Mononuclear cell (primary cell): ENCODE results near the gene LGR4. TPM values are rescaled to one million over a fixed set of nuclear protein-coding genes. Genes with fewer than 3 reads are reported as not detected.
"Not testable (repeated sequence)": the region's sequence is repeated elsewhere in the genome, so short reads cannot be mapped to it uniquely, and the experiment has no call there.

Source experiments
- H3K27me3 ChIP-seq: 2 replicates; pipeline ENCODE4 v1.6.0; 2011; ENCODE audit warnings: low read length, control low read depth; ENCODE audit not compliant: insufficient read depth
- H3K4me1 ChIP-seq: 2 replicates; pipeline ENCODE4 v1.5.1; 2011; ENCODE audit warnings: mild to moderate bottlenecking, low read length, control low read depth; ENCODE audit not compliant: insufficient read depth
- H3K4me3 ChIP-seq: 2 replicates; pipeline ENCODE4 v1.5.1; 2011; ENCODE audit warnings: mild to moderate bottlenecking, low read length, moderate library complexity
- H3K9me3 ChIP-seq: 2 replicates; pipeline ENCODE4 v1.5.1; 2011; ENCODE audit warnings: low read depth, mild to moderate bottlenecking, control low read depth, low read length
- total RNA-seq: library from RNA; depleted of rRNA; stranded (reverse); fragments of >200 nt; gene quantifications from one replicate; pipeline ENCODE4 v1.2.3, GENCODE V29; 2012

LGR4 gene
- total RNA-seq, 1 donor, result 2.3 TPM

DNA sequence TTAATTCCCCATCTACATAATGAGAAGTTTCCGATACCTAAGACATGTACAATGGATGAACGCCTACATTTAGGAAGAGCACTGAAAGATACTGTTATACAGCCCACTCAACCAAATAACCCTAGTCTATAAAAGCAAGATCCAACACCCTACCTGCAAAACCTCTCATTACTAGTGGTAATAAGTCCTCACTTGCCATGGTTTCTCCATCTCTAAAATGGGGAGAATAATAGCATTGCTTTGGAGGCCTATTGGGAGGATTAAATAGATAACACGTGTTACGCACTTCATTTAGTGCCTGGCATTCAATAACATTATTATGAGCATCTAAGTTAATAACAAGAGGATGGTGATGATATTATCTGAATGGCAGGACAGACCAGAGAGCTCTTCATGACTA is 16.9 kb downstream of the LGR4 start:
- Histone ChIP-seq H3K9me3 (no peaks in the 10 kb centered on the region), H3K4me3 (no peak overlapping the region), H3K27me3 (no peaks in the 10 kb centered on the region), H3K4me1 (no peaks in the 10 kb centered on the region)

DNA sequence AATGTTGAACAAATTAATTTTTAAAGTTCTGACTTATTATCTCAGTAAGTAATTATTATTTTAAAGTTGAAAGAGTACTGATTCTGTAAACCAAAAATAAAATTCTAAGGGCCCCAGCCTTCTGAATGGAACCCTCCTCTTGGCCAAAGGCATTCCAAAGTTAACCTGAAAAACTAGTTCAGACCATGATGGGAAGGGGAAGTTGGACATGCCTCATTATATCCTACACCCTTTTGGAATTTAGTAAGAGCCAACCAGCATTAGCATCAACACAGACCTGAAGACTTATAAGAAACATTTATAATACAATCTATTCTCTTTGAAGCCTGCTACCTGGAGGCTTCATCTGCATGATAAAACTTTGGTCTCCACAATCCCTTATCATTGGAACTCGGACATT is 18.9 kb downstream of the LGR4 start:
- H3K9me3 ChIP-seq, result no peaks in the 10 kb centered on the region
- H3K4me1 ChIP-seq, result no peaks in the 10 kb centered on the region
- H3K4me3 ChIP-seq, result no peak overlapping the region
- no peaks in the 10 kb centered on the region for H3K27me3 ChIP-seq

DNA sequence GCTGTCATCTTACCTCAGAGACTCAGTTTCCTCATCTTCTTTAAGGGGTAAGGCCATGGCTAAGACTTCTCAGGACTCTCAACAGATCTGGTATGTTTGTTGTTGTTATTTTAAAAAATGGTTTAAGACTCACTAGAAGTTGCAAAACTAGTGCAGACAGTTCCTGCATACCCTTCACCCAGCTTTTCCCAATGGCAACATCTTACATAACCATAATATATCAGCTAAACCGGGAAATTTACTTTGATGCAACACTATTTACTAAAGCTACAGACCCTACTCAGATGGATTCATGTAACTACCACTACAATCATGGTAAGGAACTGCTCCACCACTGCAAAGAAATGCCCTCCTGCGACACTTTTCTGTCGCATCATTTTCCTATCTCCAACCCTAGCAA is 20.4 kb downstream of the LGR4 start:
- Histone ChIP-seq H3K9me3 (no peaks in the 10 kb centered on the region), H3K27me3 (no peaks in the 10 kb centered on the region), H3K4me1 (no peaks in the 10 kb centered on the region), H3K4me3 (no peak overlapping the region)

DNA sequence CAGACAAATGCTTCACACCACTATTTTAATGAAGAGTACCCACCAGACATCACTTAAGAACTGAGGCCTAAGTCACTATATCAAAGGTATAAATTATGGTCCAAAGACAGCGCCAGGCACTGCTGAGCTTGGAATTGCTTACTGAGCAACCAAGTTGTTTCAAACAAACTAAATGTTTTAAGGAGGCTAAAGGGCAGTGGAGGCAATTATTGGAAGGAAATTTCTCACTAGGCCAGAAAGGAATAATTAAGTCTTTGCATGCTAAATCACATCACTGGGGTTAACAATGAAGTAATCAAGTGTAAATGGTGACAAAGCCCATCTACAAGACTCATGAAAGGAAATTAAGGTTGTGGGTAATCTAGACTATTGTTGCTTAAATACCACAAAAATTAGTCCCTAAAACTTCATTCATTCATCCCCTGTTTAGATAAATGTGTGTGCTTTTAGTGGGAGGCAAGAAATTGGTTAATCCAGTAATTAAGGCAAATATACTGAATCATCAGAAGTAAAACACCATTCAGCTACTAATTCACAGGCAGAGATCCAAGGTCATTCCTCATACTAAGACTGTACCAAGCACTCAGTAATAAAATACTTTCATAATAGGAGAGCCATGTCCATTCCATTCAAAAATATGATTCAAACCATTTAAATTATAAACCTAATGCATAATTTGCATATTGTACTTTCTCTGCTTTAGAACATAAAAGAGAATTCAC is 21.2 kb downstream of the LGR4 start:
- no peaks in the 10 kb centered on the region for H3K4me1 ChIP-seq
- no peaks in the 10 kb centered on the region for H3K9me3 ChIP-seq
- H3K4me3 ChIP-seq, result no peak overlapping the region
- no peaks in the 10 kb centered on the region for H3K27me3 ChIP-seq

DNA sequence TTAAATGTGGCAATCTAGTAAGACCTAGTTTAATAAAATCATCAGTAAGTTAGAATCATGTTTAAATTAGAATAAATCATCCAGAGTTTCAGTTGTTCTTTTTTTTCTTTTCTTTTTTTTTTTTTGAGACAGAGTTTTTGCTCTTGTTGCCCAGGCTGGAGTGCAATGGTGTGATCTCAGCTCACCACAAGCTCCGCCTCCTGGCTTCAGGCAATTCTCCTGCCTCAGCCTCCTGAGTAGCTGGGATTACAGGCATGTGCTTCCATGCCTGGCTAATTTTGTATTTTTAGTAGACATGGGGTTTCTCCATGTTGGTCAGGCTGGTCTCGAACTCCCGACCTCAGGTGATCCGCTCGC is 24.4 kb downstream of the LGR4 start:
- not testable (repeated sequence) for H3K4me1 ChIP-seq, H3K4me3 ChIP-seq, H3K9me3 ChIP-seq, H3K27me3 ChIP-seq

DNA sequence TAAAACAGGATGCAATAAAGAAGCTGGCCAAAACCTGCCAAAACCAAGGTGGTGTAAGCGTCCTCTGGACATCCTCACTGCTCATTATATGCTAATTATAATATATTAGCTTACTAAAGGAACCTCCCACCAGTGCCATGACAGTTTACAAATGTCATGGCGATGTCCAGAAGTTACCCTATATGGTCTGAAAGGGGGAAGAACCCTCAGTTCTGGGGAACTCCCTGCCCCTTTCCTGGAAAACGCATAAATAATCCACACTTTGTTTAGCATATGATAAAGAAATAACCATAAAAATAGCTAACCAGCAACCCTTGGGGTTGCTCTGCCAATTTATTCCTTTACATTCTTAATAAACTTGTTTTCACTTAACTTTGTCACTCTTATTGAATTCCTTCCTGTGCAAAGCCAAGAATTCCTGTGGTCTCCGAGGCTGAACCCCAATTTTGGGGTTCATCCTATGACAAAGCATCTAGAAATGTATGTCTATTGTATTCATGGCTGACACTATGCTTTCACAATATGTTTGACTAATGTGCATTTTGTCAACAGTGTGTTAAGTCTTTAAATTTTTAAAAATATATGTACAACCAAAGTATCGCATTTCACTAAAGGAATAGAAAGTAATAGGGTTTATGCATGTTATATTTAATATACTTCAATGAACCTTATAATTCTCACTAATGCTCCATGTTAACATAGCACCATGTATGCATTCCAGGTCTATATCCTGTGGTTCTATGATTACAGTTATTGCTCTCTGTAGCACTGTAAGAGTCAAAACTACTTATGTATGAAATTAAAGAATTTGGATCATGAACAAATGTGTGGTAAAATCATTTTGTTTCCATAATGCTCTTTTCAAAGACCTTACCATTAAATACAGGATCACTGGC is 25.1 kb downstream of the LGR4 start:
- H3K4me3 ChIP-seq, result no peak overlapping the region
- H3K4me1 ChIP-seq, result no peaks in the 10 kb centered on the region
- no peaks in the 10 kb centered on the region for H3K9me3 ChIP-seq
- no peaks in the 10 kb centered on the region for H3K27me3 ChIP-seq

DNA sequence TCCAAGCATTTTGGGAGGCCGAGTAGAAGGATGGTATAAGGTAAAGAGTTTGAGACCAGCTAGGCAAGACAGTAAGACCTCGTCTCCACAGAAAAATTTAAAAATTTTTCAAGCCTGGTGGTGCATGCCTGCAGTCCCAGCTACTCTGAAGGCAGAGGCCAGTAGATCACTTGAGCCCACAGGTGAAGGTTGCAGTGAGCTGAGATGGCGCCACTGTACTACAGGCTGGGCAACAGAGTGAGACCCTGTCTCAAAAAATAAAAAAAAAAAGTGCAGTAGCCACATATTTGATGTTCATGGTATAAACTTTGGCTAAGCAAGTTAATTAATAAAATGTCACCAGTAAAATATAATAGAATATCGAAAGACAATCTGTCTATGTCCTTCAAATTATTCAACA is 27.0 kb downstream of the LGR4 start:
- Histone ChIP-seq H3K27me3 (no peaks in the 10 kb centered on the region), H3K4me1 (no peaks in the 10 kb centered on the region), H3K4me3 (no peak overlapping the region), H3K9me3 (no peaks in the 10 kb centered on the region)

DNA sequence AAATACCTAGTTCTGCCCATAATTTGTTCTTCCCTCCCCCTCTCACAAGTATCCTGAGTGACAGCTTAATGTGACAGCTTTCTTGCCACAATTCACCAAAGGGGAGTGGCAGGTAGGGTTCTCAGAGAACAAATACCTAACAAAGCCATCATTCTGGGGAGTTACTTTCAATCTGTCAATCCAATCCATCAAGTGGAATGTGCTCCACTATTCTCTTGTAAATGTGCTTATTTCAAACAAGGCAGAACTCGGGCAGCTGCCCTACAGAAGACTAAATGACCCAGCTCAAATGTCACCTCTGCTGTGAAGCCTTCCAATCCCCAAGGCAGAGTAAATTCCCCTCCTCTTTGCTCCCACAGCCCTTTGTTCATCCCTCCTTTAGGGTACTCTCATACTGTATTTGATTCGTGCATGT is 27.8 kb downstream of the LGR4 start:
- no peak overlapping the region for H3K4me3 ChIP-seq
- H3K4me1 ChIP-seq, result no peaks in the 10 kb centered on the region
- no peaks in the 10 kb centered on the region for H3K9me3 ChIP-seq
- H3K27me3 ChIP-seq, result no peaks in the 10 kb centered on the region

DNA sequence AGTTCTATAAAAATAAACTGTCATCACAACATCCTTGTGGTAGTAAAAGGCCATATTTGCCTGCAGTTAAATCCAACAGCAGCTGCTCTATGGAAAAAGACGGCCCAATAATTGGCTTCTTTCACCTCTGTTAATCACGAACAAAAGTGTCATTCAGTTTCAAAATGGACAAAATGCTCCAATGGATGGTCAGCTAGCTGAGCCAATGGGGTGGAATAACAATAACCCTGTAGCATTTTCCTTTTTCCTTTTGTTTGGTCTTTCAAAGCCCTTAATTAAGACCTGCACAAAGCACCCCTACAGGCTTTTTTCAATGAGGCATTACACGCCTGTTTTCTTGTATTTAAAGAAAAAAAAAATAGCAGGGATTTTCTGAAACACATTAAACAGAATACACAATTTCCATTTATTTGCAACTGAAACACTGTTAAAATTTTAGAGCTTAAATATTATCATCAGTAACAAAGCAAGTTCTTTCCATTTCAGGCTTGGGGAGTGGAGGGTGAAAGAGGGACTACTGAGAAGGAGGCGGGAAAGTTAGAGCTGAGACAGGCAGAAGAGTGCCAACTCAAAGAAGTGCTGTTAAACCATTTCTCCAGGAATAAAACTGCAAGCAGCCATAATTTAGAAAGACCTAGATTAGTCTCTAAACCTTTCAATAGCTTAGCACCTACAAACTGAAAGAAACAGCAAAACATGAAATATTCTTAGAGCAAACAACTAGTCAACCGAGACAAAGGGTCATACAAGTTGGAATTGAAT is 28.7 kb downstream of the LGR4 start:
- H3K27me3 ChIP-seq, result no peaks in the 10 kb centered on the region
- no peaks in the 10 kb centered on the region for H3K9me3 ChIP-seq
- H3K4me1 ChIP-seq, result no peaks in the 10 kb centered on the region
- H3K4me3 ChIP-seq, result no peak overlapping the region

DNA sequence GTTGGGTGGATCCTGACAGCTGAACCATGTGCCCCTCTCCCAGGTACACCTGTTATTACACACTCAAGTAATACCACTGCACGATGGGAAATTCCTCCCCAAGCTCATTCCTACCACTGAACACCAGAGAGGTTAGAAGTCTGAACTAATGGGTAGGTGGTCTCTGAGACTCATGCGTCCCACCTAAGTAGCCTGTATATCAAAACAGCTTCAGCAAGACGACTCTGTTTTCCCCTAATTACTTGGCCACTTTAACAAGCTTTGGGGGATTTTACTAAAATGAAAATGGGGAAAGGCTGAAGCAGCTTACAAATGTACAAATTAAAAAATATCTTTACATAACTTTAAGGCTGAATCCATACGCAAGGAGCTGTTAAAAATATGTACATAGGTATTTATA is 29.4 kb downstream of the LGR4 start:
- Histone ChIP-seq H3K27me3 (no peaks in the 10 kb centered on the region), H3K9me3 (no peaks in the 10 kb centered on the region), H3K4me1 (no peaks in the 10 kb centered on the region), H3K4me3 (no peak overlapping the region)

DNA sequence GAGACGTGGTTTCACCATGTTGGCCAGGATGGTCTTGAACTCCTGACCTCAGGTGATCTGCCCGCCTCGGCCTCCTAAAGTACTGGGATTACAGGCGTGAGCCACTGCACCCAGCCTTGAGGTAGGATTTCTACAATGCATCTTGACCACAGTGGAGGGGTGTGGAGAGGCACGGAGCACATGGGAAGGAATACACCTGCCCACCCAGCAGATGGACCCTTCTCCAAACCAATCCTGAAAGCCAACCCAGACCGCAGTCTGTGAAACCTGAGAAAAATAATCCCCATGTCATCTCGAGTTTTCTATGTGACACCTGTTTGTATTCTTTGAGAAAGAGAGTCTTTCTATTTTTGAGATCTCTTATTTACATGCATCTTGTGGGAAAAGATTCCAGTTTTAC is 32.5 kb downstream of the LGR4 start:
- no peaks in the 10 kb centered on the region for H3K9me3 ChIP-seq
- no peaks in the 10 kb centered on the region for H3K4me1 ChIP-seq
- H3K27me3 ChIP-seq, result no peaks in the 10 kb centered on the region
- H3K4me3 ChIP-seq, result no peak overlapping the region

DNA sequence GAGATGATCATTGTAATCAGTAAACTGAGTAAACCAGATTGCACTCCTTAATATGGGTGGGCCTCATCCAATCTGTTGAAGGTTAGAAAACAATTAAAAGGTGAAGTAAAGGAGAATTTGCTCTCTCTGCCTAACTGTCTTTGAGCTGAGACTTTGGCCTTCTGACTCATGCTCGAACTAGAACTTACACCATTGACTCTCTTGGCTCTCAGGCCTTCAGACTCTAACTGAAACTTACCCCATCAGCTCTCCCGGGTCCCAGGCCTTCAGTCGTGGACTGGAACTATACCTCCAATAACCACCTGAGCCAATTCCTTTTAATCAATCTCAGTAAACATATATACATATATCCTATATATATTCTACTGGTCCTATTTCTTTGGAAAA is 34.0 kb downstream of the LGR4 start:
- no peaks in the 10 kb centered on the region for H3K4me1 ChIP-seq
- no peaks in the 10 kb centered on the region for H3K9me3 ChIP-seq
- no peaks in the 10 kb centered on the region for H3K27me3 ChIP-seq
- H3K4me3 ChIP-seq, result no peak overlapping the region

DNA sequence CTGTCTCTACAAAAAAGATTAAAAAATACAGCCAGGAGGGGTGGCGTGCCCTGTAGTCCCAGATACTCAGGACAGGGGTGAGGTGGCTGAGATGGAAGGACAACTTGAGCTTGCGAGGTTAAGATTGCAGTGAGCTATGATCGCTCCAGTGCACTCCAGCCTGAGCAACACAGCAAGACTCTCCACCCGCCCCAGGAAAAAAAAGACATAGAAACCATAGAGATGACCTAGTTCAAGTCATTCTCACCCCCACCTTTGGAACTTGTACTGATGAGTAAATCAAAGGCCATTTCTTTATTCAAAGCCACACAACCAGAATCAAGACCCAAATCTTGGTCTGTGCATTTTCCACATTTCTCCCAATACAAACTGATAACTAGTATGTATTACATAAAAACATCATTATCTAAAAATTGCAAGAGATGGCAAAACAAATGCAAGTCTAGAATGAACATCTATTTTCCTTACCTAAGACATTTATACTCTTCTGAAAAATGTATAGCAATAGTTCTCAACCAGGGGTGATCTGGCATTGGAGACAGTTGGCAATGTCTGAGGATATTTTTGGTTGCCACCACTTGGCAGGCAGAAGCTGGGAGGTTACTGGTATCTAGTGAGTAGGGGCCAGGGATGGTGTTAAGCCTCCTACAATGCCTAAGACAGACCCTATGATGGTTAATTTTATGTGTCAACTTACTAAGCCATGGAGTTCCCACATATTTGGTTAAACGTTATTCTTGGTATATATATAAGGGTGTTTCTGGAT is 34.6 kb downstream of the LGR4 start:
- Histone ChIP-seq H3K27me3 (no peaks in the 10 kb centered on the region), H3K9me3 (no peaks in the 10 kb centered on the region), H3K4me1 (no peaks in the 10 kb centered on the region), H3K4me3 (no peak overlapping the region)

DNA sequence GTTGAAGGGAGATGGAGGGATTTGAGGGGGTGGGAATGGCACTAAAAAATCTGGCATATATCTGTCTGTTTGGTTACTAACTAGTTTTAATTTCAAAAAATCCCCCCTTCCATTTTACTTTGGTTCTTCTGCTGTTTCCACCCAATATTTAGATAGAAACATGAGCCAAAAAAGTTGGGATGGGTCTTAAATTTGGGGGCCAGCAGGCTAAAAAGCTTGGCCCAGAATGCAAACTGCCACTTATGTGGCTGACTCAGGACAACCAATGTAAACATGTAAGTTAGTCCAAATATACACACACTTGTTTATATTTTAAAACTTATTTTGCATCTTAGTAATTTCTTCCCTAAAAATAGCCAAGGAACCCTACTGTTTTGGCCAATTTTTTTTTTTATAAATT is 35.7 kb downstream of the LGR4 start:
- H3K9me3 ChIP-seq, result no peaks in the 10 kb centered on the region
- H3K27me3 ChIP-seq, result no peaks in the 10 kb centered on the region
- H3K4me1 ChIP-seq, result no peaks in the 10 kb centered on the region
- H3K4me3 ChIP-seq, result no peak overlapping the region

DNA sequence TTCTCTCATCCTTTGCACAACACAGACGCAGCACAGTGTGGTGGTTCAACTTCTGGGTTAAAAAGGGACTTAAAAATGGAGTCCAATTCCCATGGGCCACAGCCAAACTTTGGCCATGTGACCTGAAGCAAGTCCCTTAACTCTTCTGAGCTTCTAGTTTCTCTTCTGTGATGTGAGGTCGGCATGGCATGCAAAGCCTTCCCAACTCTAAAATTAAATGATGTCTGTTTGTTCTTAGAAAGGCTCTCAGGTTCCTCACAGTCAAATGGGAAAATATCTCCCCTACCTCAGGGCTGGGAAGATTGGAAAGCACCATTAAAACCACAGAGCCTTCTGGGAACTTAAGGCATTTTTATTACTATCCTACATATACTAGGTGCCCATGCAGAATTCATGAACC is 38.8 kb downstream of the LGR4 start:
- H3K4me3 ChIP-seq, result no peak overlapping the region
- no peaks in the 10 kb centered on the region for H3K9me3 ChIP-seq
- H3K27me3 ChIP-seq, result no peaks in the 10 kb centered on the region
- no peaks in the 10 kb centered on the region for H3K4me1 ChIP-seq
